WTC11 (cell line): ENCODE results near the gene RNF149. TPM values are rescaled to one million over a fixed set of nuclear protein-coding genes. Genes with fewer than 3 reads are reported as not detected.

Source experiments
- AFF4 ChIP-seq: sonication (generic); formaldehyde crosslinking; IDR thresholded peaks from 2 replicates; pipeline ENCODE4 v1.8.1; 2023; ENCODE audit warnings: mild to moderate bottlenecking, missing genetic modification reagents, borderline replicate concordance
- CREM ChIP-seq: sonication (generic); formaldehyde crosslinking; IDR thresholded peaks from 2 replicates; pipeline ENCODE4 v1.8.1; 2022; ENCODE audit warnings: mild to moderate bottlenecking, missing genetic modification reagents, moderate library complexity
- E2F4 ChIP-seq: sonication (generic); formaldehyde crosslinking; IDR thresholded peaks from 2 replicates; pipeline ENCODE4 v1.8.1; 2022; ENCODE audit warnings: low read depth, mild to moderate bottlenecking, moderate library complexity, missing genetic modification reagents, borderline replicate concordance
- ETV6 ChIP-seq: sonication (generic); formaldehyde crosslinking; IDR thresholded peaks from 2 replicates; pipeline ENCODE4 v1.8.1; 2022; ENCODE audit warnings: mild to moderate bottlenecking, missing genetic modification reagents
- FOXK1 ChIP-seq: sonication (generic); formaldehyde crosslinking; IDR thresholded peaks from 2 replicates; pipeline ENCODE4 v1.8.0; 2022; ENCODE audit warnings: mild to moderate bottlenecking, moderate library complexity, missing genetic modification reagents
- FOXP1 ChIP-seq: sonication (generic); formaldehyde crosslinking; IDR thresholded peaks from 2 replicates; pipeline ENCODE4 v1.8.0; 2022; ENCODE audit warnings: missing genetic modification reagents, mild to moderate bottlenecking, moderate library complexity, borderline replicate concordance
- GABPB1 ChIP-seq: sonication (generic); formaldehyde crosslinking; IDR thresholded peaks from 2 replicates; pipeline ENCODE4 v1.8.1; 2023; ENCODE audit warnings: mild to moderate bottlenecking, missing genetic modification reagents
- GTF2I ChIP-seq: fragments of 250-450 bp; sonication (Bioruptor Pico); conservative IDR thresholded peaks from 2 replicates; pipeline ENCODE4 v1.4.0; 2021; ENCODE audit warnings: mild to moderate bottlenecking
- HMGXB4 ChIP-seq: sonication (generic); formaldehyde crosslinking; IDR thresholded peaks from 2 replicates; pipeline ENCODE4 v1.8.1; 2023; ENCODE audit warnings: mild to moderate bottlenecking, moderate library complexity, missing genetic modification reagents
- MAX ChIP-seq: sonication (generic); formaldehyde crosslinking; IDR thresholded peaks from 2 replicates; pipeline ENCODE4 v1.8.0; 2022; ENCODE audit warnings: mild to moderate bottlenecking, missing genetic modification reagents
- TCF7 ChIP-seq: sonication (generic); formaldehyde crosslinking; IDR thresholded peaks from 2 replicates; pipeline ENCODE4 v1.8.0; 2022; ENCODE audit warnings: mild to moderate bottlenecking, low read depth, missing genetic modification reagents, moderate library complexity
- TEAD1 ChIP-seq: sonication (generic); formaldehyde crosslinking; IDR thresholded peaks from 2 replicates; pipeline ENCODE4 v1.8.0; 2022; ENCODE audit warnings: mild to moderate bottlenecking, missing genetic modification reagents
- TEAD4 ChIP-seq: sonication (generic); formaldehyde crosslinking; IDR thresholded peaks from 2 replicates; pipeline ENCODE4 v1.8.0; 2022; ENCODE audit warnings: mild to moderate bottlenecking, missing genetic modification reagents
- ZBTB21 ChIP-seq: sonication (generic); formaldehyde crosslinking; IDR thresholded peaks from 2 replicates; pipeline ENCODE4 v1.8.1; 2023; ENCODE audit warnings: mild to moderate bottlenecking, missing genetic modification reagents, borderline replicate concordance
- ZNF138 ChIP-seq: sonication (generic); formaldehyde crosslinking; conservative IDR thresholded peaks from 2 replicates; pipeline ENCODE4 v1.8.1; 2022; ENCODE audit warnings: mild to moderate bottlenecking, moderate library complexity, missing genetic modification reagents
- ZNF219 ChIP-seq: sonication (generic); formaldehyde crosslinking; IDR thresholded peaks from 2 replicates; pipeline ENCODE4 v1.8.0; 2023; ENCODE audit warnings: missing genetic modification reagents, mild to moderate bottlenecking, borderline replicate concordance
- ZNF232 ChIP-seq: sonication (generic); formaldehyde crosslinking; IDR thresholded peaks from 2 replicates; pipeline ENCODE4 v1.8.0; 2022; ENCODE audit warnings: mild to moderate bottlenecking, missing genetic modification reagents
- ZNF263 ChIP-seq: sonication (generic); formaldehyde crosslinking; IDR thresholded peaks from 2 replicates; pipeline ENCODE4 v1.8.1; 2022; ENCODE audit warnings: low read depth, mild to moderate bottlenecking, moderate library complexity, missing genetic modification reagents
- ZNF423 ChIP-seq: fragments of 250-450 bp; sonication (Bioruptor Pico); IDR thresholded peaks from 2 replicates; pipeline ENCODE4 v2.1.2; 2022; ENCODE audit warnings: mild to moderate bottlenecking, moderate library complexity
- total RNA-seq: library from RNA; stranded (reverse); gene quantifications from 3 replicates; pipeline ENCODE4 v1.2.3, GENCODE V29; 2021
- TF ChIP-seq, protein P1 (sequence below): sonication (generic); formaldehyde crosslinking; IDR thresholded peaks from 2 replicates; pipeline ENCODE4 v1.8.0; 2022; ENCODE audit warnings: mild to moderate bottlenecking, missing genetic modification reagents
- TF ChIP-seq, protein P2 (sequence below): sonication (generic); formaldehyde crosslinking; IDR thresholded peaks from 2 replicates; pipeline ENCODE4 v1.8.1; 2023; ENCODE audit warnings: mild to moderate bottlenecking, missing genetic modification reagents
- TF ChIP-seq, protein P3 (sequence below): sonication (generic); formaldehyde crosslinking; IDR thresholded peaks from 2 replicates; pipeline ENCODE4 v1.8.0; 2023; ENCODE audit warnings: mild to moderate bottlenecking, missing genetic modification reagents
- TF ChIP-seq, protein P4 (sequence below): sonication (generic); formaldehyde crosslinking; IDR thresholded peaks from 2 replicates; pipeline ENCODE4 v1.8.1; 2022; ENCODE audit warnings: mild to moderate bottlenecking, moderate library complexity, missing genetic modification reagents

The RNF149 gene
- total RNA-seq, 1 experiment from 2014 or later: 25.6 TPM

DNA sequence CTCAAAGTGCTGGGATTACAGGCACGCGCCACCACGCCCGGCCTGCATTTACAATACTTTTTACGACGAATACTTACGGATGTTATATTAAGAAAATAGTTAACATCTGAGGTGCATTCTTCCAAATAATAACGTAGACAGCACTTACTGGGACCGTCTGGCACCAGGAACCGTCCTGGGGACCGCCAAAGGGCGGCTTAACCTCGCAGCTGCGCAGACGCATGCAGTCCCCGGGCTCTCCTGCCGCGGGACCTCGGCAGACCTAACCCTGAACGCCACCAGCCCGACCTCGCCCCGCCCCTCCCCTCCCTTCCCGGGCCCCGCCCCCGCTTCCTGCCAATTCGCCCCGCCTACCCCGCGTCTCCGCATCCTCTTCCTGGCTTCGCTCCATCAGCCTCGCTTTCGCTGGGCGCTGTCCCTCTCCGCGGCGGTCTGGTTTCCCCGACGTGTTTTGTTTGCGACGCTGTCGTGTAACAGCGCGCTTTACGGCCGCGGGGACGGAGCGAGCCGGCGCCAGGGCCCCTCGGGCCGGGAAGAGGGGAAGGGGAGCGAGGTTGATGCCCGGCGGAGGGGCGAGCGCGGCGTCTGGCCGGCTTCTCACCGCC is 56.0 kb downstream of the RNF149 start, which contains the start of gene CNOT11 (continued):
- TF ChIP-seq TCF7 (no peak), CREM (CRISPR knock-in tag) (peak; percentile 32; the same call in 1 of the 2 replicates), HMGXB4 (CRISPR knock-in tag) (peak; percentile 76; the same call in 1 of the 2 replicates), ZNF138 (0 out of 2 replicates have a peak, but pooled peaks have one; percentile 57), ZNF263 (no peak), FOXP1 (CRISPR knock-in tag) (peak; percentile 60; the same call in 1 of the 2 replicates), GABPB1 (CRISPR knock-in tag) (peak; percentile 60; the same call in 1 of the 2 replicates), ZNF423 (CRISPR knock-in tag) (no peak), AFF4 (no peak), ZBTB21 (peak; percentile 77; the same call in 1 of the 2 replicates), FOXK1 (CRISPR knock-in tag) (peak; percentile 97), TEAD4 (CRISPR knock-in tag) (0 out of 2 replicates have a peak, but pooled peaks have one; percentile 0), ETV6 (CRISPR knock-in tag) (peak; percentile 73; the same call in 1 of the 2 replicates), ZNF219 (CRISPR knock-in tag) (no peak), TEAD1 (CRISPR knock-in tag) (0 out of 2 replicates have a peak, but pooled peaks have one; percentile 8), GTF2I (no peak), MAX (CRISPR knock-in tag) (peak; percentile 7; the same call in 1 of the 2 replicates), ZNF232 (CRISPR knock-in tag) (peak; percentile 89; the same call in 1 of the 2 replicates), E2F4 (CRISPR knock-in tag) (no peak)
- TF ChIP-seq, protein P1, sequence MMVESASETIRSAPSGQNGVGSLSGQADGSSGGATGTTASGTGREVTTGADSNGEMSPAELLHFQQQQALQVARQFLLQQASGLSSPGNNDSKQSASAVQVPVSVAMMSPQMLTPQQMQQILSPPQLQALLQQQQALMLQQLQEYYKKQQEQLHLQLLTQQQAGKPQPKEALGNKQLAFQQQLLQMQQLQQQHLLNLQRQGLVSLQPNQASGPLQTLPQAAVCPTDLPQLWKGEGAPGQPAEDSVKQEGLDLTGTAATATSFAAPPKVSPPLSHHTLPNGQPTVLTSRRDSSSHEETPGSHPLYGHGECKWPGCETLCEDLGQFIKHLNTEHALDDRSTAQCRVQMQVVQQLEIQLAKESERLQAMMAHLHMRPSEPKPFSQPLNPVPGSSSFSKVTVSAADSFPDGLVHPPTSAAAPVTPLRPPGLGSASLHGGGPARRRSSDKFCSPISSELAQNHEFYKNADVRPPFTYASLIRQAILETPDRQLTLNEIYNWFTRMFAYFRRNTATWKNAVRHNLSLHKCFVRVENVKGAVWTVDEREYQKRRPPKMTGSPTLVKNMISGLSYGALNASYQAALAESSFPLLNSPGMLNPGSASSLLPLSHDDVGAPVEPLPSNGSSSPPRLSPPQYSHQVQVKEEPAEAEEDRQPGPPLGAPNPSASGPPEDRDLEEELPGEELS (CRISPR knock-in tag): 0 out of 2 replicates have a peak, but pooled peaks have one; percentile 65
- TF ChIP-seq, protein P2, sequence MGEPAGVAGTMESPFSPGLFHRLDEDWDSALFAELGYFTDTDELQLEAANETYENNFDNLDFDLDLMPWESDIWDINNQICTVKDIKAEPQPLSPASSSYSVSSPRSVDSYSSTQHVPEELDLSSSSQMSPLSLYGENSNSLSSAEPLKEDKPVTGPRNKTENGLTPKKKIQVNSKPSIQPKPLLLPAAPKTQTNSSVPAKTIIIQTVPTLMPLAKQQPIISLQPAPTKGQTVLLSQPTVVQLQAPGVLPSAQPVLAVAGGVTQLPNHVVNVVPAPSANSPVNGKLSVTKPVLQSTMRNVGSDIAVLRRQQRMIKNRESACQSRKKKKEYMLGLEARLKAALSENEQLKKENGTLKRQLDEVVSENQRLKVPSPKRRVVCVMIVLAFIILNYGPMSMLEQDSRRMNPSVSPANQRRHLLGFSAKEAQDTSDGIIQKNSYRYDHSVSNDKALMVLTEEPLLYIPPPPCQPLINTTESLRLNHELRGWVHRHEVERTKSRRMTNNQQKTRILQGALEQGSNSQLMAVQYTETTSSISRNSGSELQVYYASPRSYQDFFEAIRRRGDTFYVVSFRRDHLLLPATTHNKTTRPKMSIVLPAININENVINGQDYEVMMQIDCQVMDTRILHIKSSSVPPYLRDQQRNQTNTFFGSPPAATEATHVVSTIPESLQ (CRISPR knock-in tag): no peak
- TF ChIP-seq, protein P3, sequence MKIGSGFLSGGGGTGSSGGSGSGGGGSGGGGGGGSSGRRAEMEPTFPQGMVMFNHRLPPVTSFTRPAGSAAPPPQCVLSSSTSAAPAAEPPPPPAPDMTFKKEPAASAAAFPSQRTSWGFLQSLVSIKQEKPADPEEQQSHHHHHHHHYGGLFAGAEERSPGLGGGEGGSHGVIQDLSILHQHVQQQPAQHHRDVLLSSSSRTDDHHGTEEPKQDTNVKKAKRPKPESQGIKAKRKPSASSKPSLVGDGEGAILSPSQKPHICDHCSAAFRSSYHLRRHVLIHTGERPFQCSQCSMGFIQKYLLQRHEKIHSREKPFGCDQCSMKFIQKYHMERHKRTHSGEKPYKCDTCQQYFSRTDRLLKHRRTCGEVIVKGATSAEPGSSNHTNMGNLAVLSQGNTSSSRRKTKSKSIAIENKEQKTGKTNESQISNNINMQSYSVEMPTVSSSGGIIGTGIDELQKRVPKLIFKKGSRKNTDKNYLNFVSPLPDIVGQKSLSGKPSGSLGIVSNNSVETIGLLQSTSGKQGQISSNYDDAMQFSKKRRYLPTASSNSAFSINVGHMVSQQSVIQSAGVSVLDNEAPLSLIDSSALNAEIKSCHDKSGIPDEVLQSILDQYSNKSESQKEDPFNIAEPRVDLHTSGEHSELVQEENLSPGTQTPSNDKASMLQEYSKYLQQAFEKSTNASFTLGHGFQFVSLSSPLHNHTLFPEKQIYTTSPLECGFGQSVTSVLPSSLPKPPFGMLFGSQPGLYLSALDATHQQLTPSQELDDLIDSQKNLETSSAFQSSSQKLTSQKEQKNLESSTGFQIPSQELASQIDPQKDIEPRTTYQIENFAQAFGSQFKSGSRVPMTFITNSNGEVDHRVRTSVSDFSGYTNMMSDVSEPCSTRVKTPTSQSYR: no peak
- TF ChIP-seq, protein P4, sequence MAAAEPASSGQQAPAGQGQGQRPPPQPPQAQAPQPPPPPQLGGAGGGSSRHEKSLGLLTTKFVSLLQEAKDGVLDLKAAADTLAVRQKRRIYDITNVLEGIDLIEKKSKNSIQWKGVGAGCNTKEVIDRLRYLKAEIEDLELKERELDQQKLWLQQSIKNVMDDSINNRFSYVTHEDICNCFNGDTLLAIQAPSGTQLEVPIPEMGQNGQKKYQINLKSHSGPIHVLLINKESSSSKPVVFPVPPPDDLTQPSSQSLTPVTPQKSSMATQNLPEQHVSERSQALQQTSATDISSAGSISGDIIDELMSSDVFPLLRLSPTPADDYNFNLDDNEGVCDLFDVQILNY (CRISPR knock-in tag): peak; percentile 53
